A673 (cell line): Measurements from ENCODE around the gene ANO1. TPM values are rescaled to one million over a fixed set of nuclear protein-coding genes. Genes with fewer than 3 reads are reported as not detected.

Experiments used
- BruUV-seq: library from RNA; stranded (reverse); fragments of 400-500 nt; replicated peaks from 2 replicates; lab custom pipeline; 2021; lab: Mats Ljungman, UMichigan
- CTCF ChIA-PET: fragments of 300-600 bp; sonication (Branson Sonifier 250); formaldehyde crosslinking; loops from one replicate; lab custom pipeline; 2022; ENCODE audit warnings: antibody characterized with exemption; lab: Charles Lee
- POLR2A ChIA-PET: fragments of 300-600 bp; sonication (Branson Sonifier 250); formaldehyde crosslinking; loops from one replicate; lab custom pipeline; 2022; ENCODE audit warnings: antibody characterized with exemption; ENCODE audit not compliant: low non-redundant PET; lab: Charles Lee
- DNase-seq: peaks from one replicate; pipeline ENCODE4 v3.0.0-alpha.2; 2015; ENCODE audit warnings: low spot score
- H3K27ac ChIP-seq: fragments of 200-600 bp; sonication (generic); 2 replicates; pipeline ENCODE4 v1.5.1; 2016; ENCODE audit warnings: mixed run types, low read depth, mild to moderate bottlenecking, mixed read lengths, antibody characterized with exemption, low read length; ENCODE audit not compliant: poor library complexity, severe bottlenecking
- H3K27me3 ChIP-seq: fragments of 200-600 bp; sonication (generic); replicated peaks from 2 replicates; pipeline ENCODE4 v1.6.1; 2017; ENCODE audit warnings: mixed run types, low read depth, mild to moderate bottlenecking, mixed read lengths, antibody characterized with exemption, low read length; ENCODE audit not compliant: insufficient read depth, poor library complexity
- H3K36me3 ChIP-seq: fragments of 200-600 bp; sonication (generic); 2 replicates; pipeline ENCODE4 v1.6.1; 2016; ENCODE audit warnings: mixed run types, mild to moderate bottlenecking, mixed read lengths, antibody characterized with exemption, low read length; ENCODE audit not compliant: insufficient read depth, poor library complexity, severe bottlenecking
- H3K4me1 ChIP-seq: fragments of 200-600 bp; sonication (generic); 2 replicates; pipeline ENCODE4 v1.6.1; 2017; ENCODE audit warnings: mixed run types, mild to moderate bottlenecking, mixed read lengths, antibody characterized with exemption, low read length; ENCODE audit not compliant: insufficient read depth, poor library complexity, severe bottlenecking
- H3K4me3 ChIP-seq: fragments of 200-600 bp; sonication (generic); 2 replicates; pipeline ENCODE4 v1.5.1; 2016; ENCODE audit warnings: low read depth, mixed run types, mild to moderate bottlenecking, mixed read lengths, low read length; ENCODE audit not compliant: poor library complexity, severe bottlenecking
- H3K9me3 ChIP-seq: fragments of 200-600 bp; sonication (generic); 2 replicates; pipeline ENCODE4 v1.6.1; 2016; ENCODE audit warnings: mixed run types, low read depth, mild to moderate bottlenecking, mixed read lengths, antibody characterized with exemption, low read length; ENCODE audit not compliant: poor library complexity, severe bottlenecking
- CTCF ChIP-seq: fragments of 300-800, 200-600 bp; sonication (generic); conservative IDR thresholded peaks from 2 replicates; pipeline ENCODE4 v1.5.1; 2017; ENCODE audit warnings: low read depth, mild to moderate bottlenecking, antibody characterized with exemption, low read length, moderate library complexity, mixed read lengths
- EZH2 ChIP-seq: fragments of 200-600 bp; sonication (generic); IDR thresholded peaks from 2 replicates; pipeline ENCODE4 v1.6.1; 2017; ENCODE audit warnings: borderline replicate concordance, low read depth, mild to moderate bottlenecking, mixed read lengths, antibody characterized with exemption, low read length; ENCODE audit not compliant: poor library complexity, severe bottlenecking
- intact Hi-C: fragments of 100-400 bp; cut with micrococcal nuclease; formaldehyde crosslinking; loops from one replicate; pipeline ENCODE4 v1.10.0; 2022; ENCODE audit not compliant: unreplicated experiment
- total RNA-seq: library from RNA; stranded (reverse); gene quantifications from 2 replicates; pipeline ENCODE4 v1.2.3, GENCODE V29; 2021

Gene ANO1
- total RNA-seq, 1 experiment from 2014 or later: 0.90 TPM

GRCh38 chr11:70040869-70041501, 37.1 kb upstream of the ANO1 start:
- DNase-seq: no peak
- intact Hi-C loops: no loop called here
- Histone ChIP-seq H3K9me3 (peaks cover 31% of the 10 kb centered on the region), H3K36me3 (no peaks in the 10 kb centered on the region), H3K27ac (no peak overlapping the region), H3K4me3 (no peak overlapping the region), H3K4me1 (no peaks in the 10 kb centered on the region), H3K27me3 (peaks cover 19% of the 10 kb centered on the region)
- no TSS peak for BruUV-seq
- ChIA-PET POLR2A (no interaction called here), CTCF (no interaction called here)
- TF ChIP-seq EZH2 (no peak), CTCF (no peak)

GRCh38 chr11:70043482-70043881, 34.6 kb upstream of the ANO1 start:
- no peak for TF ChIP-seq EZH2
- no peak for TF ChIP-seq CTCF
- Histone ChIP-seq H3K36me3 (no peaks in the 10 kb centered on the region), H3K9me3 (peaks cover 22% of the 10 kb centered on the region), H3K27ac (no peak overlapping the region), H3K4me1 (no peaks in the 10 kb centered on the region), H3K4me3 (no peak overlapping the region), H3K27me3 (peaks cover 39% of the 10 kb centered on the region)
- POLR2A ChIA-PET: no interaction called here
- intact Hi-C loops: no loop called here
- DNase-seq: no peak
- no TSS peak for BruUV-seq
- CTCF ChIA-PET: no interaction called here

- intact Hi-C loops: no loop called here
- Histone ChIP-seq H3K27me3 (peaks cover 61% of the 10 kb centered on the region), H3K36me3 (no peaks in the 10 kb centered on the region), H3K4me3 (no peak overlapping the region), H3K27ac (no peak overlapping the region), H3K9me3 (peaks cover 19% of the 10 kb centered on the region), H3K4me1 (no peaks in the 10 kb centered on the region)
- POLR2A ChIA-PET: no interaction called here
- CTCF ChIA-PET: interaction anchor here (0.6 kb wide), 1 partner anchor 30 kb away, joined by 4 read pairs; no protein-coding TSS in a partner anchor
- BruUV-seq: no TSS peak
- no peak for DNase-seq
- TF ChIP-seq CTCF (no peak), EZH2 (no peak)
These were observed 32.0 kb upstream of the ANO1 start for GRCh38 chr11:70046089-70046488.
